Measurements from ENCODE around the gene MARCHF4. TPM values are rescaled to one million over a fixed set of nuclear protein-coding genes. Genes with fewer than 3 reads are reported as not detected.

MARCHF4 gene, protein sequence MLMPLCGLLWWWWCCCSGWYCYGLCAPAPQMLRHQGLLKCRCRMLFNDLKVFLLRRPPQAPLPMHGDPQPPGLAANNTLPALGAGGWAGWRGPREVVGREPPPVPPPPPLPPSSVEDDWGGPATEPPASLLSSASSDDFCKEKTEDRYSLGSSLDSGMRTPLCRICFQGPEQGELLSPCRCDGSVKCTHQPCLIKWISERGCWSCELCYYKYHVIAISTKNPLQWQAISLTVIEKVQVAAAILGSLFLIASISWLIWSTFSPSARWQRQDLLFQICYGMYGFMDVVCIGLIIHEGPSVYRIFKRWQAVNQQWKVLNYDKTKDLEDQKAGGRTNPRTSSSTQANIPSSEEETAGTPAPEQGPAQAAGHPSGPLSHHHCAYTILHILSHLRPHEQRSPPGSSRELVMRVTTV
- total RNA-seq (2021; fragmentation: NEBNext Ultra II Directional; extraction: Animal tissue kit (Norgen Biotek cat#: 25700)), result 10 to 100 TPM; 44.9 to 70.3 (median 48.2) TPM
- long read RNA-seq, full-length matches to known transcripts, result 13 of 20 reads
- long read RNA-seq, partial matches to known transcripts, result 4 of 20 reads
- long read RNA-seq, other reads (novel, unspliced or antisense), result 3 of 20 reads

DNA sequence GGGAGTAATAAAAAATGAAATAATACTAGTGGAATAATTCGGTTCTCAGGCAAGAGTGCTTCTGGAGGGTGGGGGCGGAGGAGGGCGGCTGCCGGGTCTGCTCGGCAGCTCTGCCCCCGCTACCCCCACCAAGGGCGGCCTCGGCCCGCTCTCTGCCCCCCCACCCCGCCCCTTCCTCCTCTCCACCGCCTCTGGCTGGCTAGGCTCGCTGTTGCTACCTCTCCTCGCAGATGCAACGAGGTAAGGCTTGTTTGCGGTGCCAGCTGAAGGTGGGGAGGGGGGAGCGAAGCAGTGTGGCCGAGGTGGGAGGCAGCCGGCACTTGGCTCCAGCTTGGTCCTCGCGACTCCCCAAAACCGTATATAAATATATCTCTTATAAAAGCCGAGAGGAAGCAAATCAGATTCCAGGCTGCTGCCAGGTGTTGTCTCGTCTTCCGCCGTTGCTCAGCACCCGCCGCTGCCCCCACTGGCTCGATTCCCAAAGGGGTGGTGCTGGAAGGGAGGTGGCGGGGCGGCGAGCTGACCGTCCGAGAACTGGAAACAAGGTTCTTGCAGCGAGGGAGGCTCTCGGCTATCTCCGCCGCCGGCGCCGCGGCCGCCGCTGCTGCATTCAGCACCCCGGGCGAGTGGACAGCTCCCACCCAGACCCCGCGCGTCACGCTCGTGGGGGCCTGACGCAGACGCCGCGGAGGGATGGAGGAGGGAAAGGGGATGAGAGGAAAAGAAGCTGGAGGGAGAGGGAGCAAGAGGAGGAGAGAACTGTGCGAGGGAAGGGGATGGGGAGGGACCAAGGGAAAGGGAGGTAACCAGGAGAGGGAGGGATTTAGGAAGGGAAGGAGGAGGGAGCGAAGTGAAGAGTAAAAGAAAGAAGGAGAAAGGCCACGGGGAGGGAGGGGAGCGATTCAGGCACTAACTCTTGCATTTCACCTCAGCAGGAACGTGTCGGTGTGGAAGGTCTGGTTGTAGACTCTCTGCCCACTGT is at the start of gene MARCHF4:
Gene MARCHF4, minus strand, starts transcription at position 763 of the 982 bp plus-strand sequence. CDS start 2,223 bp downstream, outside the sequence.
- peaks cover 81% of the 10 kb centered on the region for H3K4me1 Mint-ChIP-seq (ENCODE audit: low read depth)
- TF ChIP-seq, protein P1, sequence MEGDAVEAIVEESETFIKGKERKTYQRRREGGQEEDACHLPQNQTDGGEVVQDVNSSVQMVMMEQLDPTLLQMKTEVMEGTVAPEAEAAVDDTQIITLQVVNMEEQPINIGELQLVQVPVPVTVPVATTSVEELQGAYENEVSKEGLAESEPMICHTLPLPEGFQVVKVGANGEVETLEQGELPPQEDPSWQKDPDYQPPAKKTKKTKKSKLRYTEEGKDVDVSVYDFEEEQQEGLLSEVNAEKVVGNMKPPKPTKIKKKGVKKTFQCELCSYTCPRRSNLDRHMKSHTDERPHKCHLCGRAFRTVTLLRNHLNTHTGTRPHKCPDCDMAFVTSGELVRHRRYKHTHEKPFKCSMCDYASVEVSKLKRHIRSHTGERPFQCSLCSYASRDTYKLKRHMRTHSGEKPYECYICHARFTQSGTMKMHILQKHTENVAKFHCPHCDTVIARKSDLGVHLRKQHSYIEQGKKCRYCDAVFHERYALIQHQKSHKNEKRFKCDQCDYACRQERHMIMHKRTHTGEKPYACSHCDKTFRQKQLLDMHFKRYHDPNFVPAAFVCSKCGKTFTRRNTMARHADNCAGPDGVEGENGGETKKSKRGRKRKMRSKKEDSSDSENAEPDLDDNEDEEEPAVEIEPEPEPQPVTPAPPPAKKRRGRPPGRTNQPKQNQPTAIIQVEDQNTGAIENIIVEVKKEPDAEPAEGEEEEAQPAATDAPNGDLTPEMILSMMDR (IDR thresholded peaks at IDR 0.05), result no peak
- H3K27ac Mint-ChIP-seq, result peak within 1 kb of the TSS; percentile 95
- peak; percentile 94 for DNase-seq
- no peaks in the 10 kb centered on the region for H3K9me3 Mint-ChIP-seq
- H3K36me3 Mint-ChIP-seq (ENCODE audit: low read depth), result peaks cover 9% of the 10 kb centered on the region
- H3K27me3 Mint-ChIP-seq (ENCODE audit: insufficient read depth), result peaks cover 5% of the 10 kb centered on the region
- H3K4me3 Mint-ChIP-seq, result peak within 1 kb of the TSS; percentile 92

DNA sequence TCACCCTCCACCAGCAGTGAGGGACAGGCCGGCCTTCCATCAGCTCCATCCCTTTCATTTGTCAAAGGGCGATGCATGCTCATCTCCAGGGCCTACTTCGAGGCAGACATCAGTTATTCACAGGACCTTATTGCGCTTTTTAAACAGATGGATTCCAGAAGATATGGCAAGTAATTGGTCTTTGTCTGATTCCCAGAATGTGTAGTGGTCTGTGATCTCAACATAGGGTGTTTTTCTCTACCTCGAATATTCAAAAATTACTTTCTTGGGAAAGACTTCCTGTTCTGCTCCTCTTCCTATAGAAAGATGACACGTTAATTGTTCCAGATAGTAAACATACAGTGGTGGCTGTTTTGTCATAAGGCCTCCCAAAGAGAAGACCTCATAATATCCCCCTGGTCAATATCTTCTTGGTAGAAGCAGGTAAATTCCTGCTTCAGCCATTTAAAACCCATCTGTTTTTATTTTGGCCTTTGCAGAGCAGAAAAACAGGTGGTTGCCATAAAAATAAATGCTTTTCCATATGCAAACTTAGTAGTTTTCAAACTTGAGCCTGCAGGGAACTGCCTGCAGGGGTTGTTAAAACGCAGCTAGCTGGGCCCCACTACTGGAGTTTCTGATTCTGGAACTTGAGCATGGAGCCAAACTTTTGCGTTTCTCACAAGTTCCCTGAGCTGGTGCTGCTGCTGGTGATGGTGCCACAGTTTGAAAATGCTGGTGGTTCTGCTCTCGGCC is 48.3 kb upstream of the MARCHF4 start:
- Mint-ChIP-seq H3K36me3 (ENCODE audit: low read depth) (peaks cover 67% of the 10 kb centered on the region), H3K4me1 (ENCODE audit: low read depth) (peaks cover 37% of the 10 kb centered on the region), H3K4me3 (no peak overlapping the region), H3K9me3 (peaks cover 2% of the 10 kb centered on the region; the same call in 1 of the 2 replicates), H3K27ac (no peak overlapping the region), H3K27me3 (ENCODE audit: insufficient read depth) (no peaks in the 10 kb centered on the region)
- DNase-seq, result no peak
- TF ChIP-seq, protein P1 (IDR thresholded peaks at IDR 0.05), result no peak

DNA sequence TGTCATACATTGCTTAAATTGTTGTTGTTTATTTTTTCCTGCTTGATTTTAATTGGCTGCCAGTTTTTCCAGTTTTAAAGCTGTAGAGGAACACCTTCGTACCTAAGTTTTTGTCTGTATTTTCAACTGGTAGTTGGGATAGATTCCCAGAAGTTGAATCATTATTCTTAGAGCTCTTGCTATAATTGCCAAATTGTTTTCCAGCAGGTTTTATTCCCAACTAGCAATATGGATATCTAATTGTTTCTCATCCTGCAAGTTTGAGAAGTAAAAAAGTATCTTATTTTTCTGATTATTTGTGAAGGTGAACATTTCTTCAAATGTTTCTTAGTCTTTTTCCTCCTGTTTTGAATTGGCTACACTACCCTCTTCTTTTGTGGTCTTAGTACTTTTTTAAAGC is 46.7 kb upstream of the MARCHF4 start:
- DNase-seq, result no peak
- Mint-ChIP-seq H3K27me3 (ENCODE audit: insufficient read depth) (no peaks in the 10 kb centered on the region), H3K36me3 (ENCODE audit: low read depth) (peaks cover 54% of the 10 kb centered on the region), H3K9me3 (no peaks in the 10 kb centered on the region), H3K4me3 (no peak overlapping the region), H3K4me1 (ENCODE audit: low read depth) (peaks cover 24% of the 10 kb centered on the region), H3K27ac (no peak overlapping the region; the same call in 1 of the 2 replicates)
- TF ChIP-seq, protein P1 (IDR thresholded peaks at IDR 0.05), result no peak

DNA sequence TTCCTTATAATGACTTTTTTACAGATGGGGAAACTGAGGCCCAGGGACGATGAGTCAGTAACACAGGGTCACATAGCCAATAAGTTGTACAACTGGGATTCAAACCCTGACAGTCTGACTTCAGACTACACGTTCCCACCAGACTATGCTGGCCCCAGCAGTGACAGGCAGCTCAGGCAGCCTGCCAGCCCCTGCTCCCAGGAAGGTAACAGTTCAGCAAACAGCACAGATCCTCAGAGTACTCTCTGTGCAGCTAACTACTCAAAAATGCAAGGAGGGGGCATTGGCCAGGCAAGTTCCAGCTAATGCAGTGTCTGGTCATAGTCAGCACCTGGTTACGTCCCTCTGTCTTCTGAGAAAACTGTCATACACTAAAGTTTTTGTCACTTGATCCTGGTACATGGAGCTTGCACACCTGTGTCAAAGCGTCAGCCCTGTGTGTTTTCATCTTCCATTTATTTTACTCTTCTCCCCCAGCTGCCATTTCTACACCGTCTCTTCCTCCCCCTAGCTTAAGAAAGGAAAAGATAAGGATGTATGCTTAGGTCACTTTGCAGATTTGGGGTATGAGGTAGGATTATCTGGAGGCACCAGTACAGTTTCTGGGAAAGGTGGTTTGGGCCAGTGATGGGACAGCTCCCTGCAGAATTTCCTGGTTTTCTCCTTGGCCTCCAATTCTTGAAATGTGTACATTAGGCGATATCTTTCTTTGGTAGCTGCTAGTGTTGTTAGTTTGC is 44.5 kb upstream of the MARCHF4 start:
- Mint-ChIP-seq H3K9me3 (no peaks in the 10 kb centered on the region), H3K27ac (no peak overlapping the region), H3K36me3 (ENCODE audit: low read depth) (peaks cover 35% of the 10 kb centered on the region), H3K27me3 (ENCODE audit: insufficient read depth) (no peaks in the 10 kb centered on the region), H3K4me3 (no peak overlapping the region), H3K4me1 (ENCODE audit: low read depth) (peaks cover 27% of the 10 kb centered on the region)
- TF ChIP-seq, protein P1 (IDR thresholded peaks at IDR 0.05), result no peak
- no peak for DNase-seq
